ENCODE results near the gene VHLL. TPM values are rescaled to one million over a fixed set of nuclear protein-coding genes. Genes with fewer than 3 reads are reported as not detected.

The VHLL gene
- total and polyA plus RNA-seq, 4 donors = 0.67 TPM; not detected in 3

- Histone ChIP-seq H3K27ac (ENCODE audit: low read depth in 1 of 2, low read length in 2 of 2) (no peak overlapping the region), H3K4me1 (ENCODE audit: control insufficient read depth in 4 of 4, insufficient read depth in 4 of 4, low read length in 3 of 4) (peaks cover 0 to 5% (median 2%) of the 10 kb centered on the region in 4 donors), H3K9ac (ENCODE audit: low read depth in 1 of 2, low read length in 2 of 2) (no peak overlapping the region), H3K9me3 (ENCODE audit: control insufficient read depth in 4 of 4, low read length in 3 of 4) (no peaks in the 10 kb centered on the region), H3K27me3 (ENCODE audit: control insufficient read depth in 4 of 4, insufficient read depth in 4 of 4, low read length in 3 of 4) (no peaks in the 10 kb centered on the region), H3K4me3 (ENCODE audit: low read depth in 1 of 3, low read length in 3 of 3) (no peak overlapping the region), H3K36me3 (ENCODE audit: control insufficient read depth in 4 of 4, insufficient read depth in 3 of 4, low read depth in 1 of 4, low read length in 3 of 4) (peaks cover 19 to 90% (median 76%) of the 10 kb centered on the region in 4 donors)
- 94% methylated on average over 9 of the region's 9 CpGs for WGBS
- TF ChIP-seq ATF3 (IDR thresholded peaks at IDR 0.05) (no peak), EGR1 (IDR thresholded peaks at IDR 0.05; ENCODE audit: low read depth in 2 of 2) (no peak), HNF4A (conservative IDR thresholded peaks at IDR 0.05) (no peak), GABPA (IDR thresholded peaks at IDR 0.05 in 1 of 2, conservative IDR thresholded peaks at IDR 0.05 in 1 of 2) (no peak), YY1 (IDR thresholded peaks at IDR 0.05) (no peak), RXRA (IDR thresholded peaks at IDR 0.05) (no peak), TAF1 (conservative IDR thresholded peaks at IDR 0.05) (no peak), CTCF (IDR thresholded peaks at IDR 0.05; ENCODE audit: low read depth, low read length, missing input control) (no peak), FOXA2 (IDR thresholded peaks at IDR 0.05) (no peak), NR2F2 (IDR thresholded peaks at IDR 0.05) (no peak), JUND (IDR thresholded peaks at IDR 0.05) (no peak), ZBTB33 (IDR thresholded peaks at IDR 0.05) (no peak), HNF4G (IDR thresholded peaks at IDR 0.05) (no peak), FOXA1 (IDR thresholded peaks at IDR 0.05) (no peak), MAX (IDR thresholded peaks at IDR 0.05) (no peak), RAD21 (IDR thresholded peaks at IDR 0.05) (no peak), SP1 (IDR thresholded peaks at IDR 0.05) (no peak), REST (IDR thresholded peaks at IDR 0.05) (no peak)
- no peak for DNase-seq (ENCODE audit: low spot score)
Observed at GRCh38 chr1:156263288-156263655, 35.8 kb downstream of the VHLL start.
